Kasumi-1 (cell line): ENCODE results near the gene PRR14.

Source experiments
- DNase-seq, 2 experiments: peaks; one replicate each; lab custom pipeline; 2025; lab: John Stamatoyannopoulos, UW

PRR14 gene

DNA sequence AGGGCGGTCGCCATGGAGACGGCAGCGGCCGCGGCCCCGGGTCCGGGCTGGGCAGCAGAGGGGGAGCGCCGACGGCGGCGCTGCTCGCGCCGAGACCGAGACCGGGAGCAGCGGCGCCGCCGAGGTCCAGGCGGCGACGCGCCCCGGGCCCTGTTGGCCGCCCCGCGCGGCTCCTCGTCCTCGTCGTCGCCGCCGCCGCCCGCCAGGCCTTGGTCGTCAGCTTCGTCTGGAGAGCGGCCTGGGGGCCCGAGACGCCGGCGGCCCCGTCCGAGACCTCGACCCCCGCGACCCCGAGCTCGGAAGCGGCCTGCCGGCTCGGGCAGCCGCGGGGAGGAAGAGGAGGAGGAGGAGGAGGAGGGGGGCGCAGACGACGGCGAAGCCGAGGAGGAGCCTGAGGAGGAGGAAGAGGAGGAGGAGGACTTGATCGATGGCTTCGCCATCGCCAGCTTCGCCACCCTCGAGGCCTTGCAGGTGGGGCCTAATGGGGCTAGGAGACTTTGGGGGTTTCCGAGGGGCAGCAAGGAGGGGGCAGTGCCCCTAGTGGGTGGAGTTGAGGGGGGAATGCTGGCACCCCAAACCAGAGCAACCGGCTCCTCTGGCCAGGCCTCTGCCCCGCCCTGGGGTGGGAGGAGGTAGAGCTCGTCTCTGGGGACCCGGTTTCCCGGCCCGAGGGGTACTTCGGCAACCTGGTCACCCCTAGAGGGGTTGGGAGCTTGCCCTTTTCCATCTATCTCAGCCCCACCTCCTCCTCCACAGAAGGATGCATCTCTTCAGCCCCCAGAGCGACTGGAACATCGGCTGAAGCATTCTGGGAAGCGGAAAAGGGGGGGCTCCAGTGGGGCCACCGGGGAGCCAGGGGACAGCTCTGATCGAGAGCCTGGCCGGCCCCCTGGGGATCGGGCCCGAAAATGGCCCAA lies 9.0 kb downstream of the PRR14 start:
- no peak for DNase-seq

- DNase-seq = no peak
These were observed 9.9 kb downstream of the PRR14 start for GRCh38 chr16:30660424-30661261.

DNA sequence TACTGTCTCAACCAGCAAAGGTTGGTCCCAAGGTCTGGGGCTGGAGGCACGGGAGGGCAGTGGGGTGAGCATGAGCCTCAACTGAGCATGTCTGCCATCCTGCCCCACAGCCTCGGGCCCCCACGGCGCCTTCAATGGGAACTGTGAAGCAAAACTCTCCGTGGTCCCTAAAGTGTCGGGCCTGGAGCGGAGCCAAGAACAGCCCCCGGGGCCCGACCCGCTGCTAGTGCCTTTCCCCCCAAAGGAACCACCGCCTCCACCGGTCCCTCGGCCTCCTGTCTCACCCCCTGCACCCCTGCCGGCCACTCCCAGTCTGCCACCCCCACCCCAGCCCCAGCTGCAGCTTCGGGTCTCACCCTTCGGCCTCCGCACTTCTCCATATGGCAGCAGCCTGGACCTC lies 11.7 kb downstream of the PRR14 start:
- DNase-seq = no peak

- DNase-seq = no peak
These were observed 12.3 kb downstream of the PRR14 start for GRCh38 chr16:30663038-30663437.

DNA sequence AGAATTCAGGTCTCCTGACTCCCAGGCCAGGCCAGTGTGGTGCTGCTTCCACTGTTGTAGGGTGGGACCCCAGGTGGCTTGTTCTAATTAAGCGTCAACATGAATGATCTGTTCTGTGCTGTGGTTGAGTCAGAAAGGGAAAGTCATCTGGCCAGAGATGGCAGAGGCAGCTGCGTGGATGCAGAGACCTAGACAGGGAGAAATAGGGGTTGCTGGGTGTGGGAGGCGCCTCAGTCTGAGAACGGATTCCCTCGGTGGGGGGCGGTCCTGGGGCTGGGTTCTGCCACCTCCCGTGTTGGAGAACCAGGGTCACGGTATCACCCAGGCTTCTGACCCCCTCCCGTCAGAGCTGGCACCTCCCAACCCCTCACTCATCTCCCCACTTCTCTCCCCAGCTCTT lies 13.1 kb downstream of the PRR14 start:
- no peak for DNase-seq

DNA sequence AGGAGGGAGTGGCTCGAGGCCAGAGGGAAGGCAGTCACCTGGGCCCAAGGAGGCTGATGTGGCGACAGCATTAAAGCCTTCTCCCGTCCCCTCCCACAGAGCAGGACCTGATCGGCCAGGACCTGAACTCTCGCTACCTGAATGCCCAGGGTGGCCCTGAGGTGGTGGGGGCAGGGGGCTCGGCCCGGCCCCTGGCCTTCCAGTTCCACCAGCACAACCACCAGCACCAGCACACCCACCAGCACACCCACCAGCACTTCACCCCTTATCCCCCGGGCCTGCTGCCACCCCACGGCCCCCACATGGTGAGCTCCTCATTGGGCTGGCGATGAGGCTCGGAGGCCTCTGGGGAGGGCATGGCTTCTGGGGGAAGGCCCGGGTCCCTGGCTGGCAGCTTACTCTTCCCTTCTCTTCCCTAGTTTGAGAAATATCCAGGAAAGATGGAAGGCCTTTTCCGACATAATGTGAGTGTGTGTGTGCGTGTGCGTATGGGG lies 13.9 kb downstream of the PRR14 start:
- no peak for DNase-seq

GRCh38 chr16:30665155-30665829 lies 14.5 kb downstream of the PRR14 start:
- no peak for DNase-seq

DNA sequence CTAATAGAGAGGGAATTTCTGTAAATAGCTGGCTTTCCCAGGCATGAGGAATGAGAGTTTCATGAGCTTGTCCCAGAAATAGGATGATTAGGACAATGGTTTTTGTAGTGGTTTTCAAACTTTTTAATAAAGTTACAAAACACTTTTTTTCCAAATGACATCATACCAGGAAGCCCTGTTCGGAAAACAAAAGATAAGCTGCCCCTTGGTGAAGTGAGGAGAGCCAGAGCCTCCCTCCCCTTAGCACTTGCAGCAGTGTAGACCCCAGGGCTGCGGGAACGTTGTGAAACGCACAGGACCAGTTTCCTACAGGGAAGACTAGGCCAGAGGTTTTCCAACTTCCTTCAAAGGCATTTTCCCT lies 15.1 kb downstream of the PRR14 start:
- DNase-seq = no peak

DNA sequence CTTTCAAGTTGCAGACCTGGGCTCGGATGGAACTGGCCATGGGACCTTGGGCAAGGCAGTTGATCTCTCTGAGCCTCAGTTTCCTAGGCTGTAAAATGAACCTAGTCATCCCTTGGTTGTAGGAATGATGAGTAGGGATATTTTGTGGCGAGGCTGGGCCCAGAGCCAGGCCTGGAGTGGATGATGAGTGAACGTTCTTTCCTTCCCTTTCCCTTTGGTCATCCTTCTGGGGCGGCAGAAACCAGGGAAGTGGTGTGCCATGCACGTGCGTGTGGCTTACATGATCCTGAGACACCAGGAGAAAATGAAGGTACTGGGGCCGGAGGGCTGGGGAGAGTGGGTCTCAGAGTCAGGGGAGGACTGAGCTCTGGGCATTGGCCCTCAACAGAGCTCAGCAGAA lies 15.9 kb downstream of the PRR14 start:
- DNase-seq = no peak

DNA sequence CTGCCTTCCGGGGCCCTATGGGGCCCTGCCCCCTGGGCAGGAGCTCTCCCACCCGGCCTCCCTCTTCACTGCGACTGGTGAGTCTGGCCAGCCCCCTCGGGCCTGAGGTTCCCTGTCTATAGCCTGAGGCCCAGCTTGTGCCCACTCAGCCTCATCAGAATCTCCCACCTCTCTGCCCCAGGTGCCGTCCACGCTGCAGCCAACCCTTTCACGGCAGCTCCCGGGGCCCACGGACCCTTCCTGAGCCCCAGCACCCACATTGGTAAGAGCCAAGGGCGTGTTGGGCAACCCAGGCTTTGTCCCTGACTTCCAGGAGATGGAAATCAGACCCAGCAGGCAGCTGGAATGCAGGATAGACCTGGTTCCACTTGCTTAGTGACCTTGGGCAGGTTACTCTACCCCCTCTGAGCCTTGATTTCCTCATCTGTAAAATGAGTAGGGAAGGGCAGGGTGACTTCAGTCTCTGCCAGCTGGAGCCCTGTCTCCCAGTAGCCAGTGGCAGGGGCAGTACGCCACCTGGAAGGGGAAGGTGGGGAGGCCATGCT lies 16.7 kb downstream of the PRR14 start:
- no peak for DNase-seq

DNA sequence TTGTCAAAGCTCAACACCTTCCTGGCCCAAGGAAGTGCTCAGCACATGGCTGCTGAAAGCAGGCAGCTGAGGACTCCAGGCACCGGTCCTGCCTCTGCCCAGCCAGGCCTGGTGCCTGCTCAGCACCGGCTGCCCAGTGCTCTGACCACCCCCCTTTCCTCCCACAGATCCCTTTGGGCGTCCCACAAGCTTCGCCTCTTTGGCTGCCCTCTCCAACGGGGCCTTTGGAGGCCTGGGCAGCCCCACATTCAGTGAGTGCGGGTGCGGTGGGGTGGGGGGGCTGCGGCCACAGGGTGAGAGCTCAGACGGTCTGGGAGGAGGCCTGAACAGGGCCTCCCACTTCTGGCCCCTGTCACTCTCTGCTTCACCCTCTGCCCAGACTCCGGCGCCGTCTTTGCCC lies 17.6 kb downstream of the PRR14 start:
- DNase-seq = no peak

- no peak for DNase-seq
These were observed 18.5 kb downstream of the PRR14 start for GRCh38 chr16:30669026-30669902.

GRCh38 chr16:30669903-30670824 lies 19.4 kb downstream of the PRR14 start:
- no peak for DNase-seq

DNA sequence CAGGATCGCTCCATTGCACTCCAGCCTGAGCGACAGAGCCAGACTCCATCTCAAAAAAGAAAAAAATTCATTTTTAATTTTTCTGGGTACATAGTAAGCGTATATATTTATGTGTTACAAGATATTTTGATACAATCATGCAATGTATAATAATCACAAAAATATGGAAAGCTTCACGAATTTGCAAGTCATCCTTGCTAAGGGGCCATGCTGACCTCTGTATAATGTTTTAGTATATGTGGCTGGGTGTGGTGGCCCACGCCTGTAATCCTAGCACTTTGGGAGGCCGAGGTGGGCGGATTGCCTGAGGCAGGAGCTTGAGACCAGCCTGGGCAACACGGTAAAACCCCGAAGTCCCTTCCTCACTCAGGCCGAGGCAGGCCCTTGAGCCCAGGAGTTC lies 24.4 kb downstream of the PRR14 start:
- no peak for DNase-seq

DNA sequence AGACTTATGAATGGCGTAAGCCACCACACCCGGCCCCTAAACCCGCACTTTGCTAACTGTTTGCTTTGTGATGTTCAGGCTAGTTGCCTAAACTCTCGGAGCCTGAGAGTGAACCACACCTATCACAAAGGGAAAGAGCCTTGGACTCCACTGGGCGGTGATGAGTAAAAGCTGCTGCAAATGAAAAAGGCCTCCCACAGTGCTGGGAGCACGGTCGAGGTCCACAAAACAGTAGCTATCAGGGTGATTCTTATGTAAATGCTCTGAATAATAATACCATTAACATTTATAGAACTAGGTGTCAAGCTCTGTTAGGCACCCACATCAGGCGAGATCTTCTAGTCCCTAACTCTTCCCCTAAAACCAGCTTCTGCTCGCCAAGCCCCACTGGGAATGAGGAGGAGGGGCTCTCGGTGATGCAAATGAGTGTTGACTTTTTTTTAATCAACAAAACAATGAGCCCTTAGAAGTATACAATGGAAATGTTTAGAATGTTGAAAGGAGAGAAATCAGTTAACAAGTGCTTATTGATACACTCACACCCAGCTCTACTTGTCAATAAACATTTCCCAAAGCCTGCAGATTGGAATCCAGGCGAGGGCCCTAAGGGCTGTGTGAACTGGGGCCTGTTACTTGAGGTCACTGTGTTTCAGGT lies 27.3 kb downstream of the PRR14 start:
- DNase-seq = no peak

GRCh38 chr16:30678586-30678970 lies 27.8 kb downstream of the PRR14 start:
- DNase-seq = no peak

DNA sequence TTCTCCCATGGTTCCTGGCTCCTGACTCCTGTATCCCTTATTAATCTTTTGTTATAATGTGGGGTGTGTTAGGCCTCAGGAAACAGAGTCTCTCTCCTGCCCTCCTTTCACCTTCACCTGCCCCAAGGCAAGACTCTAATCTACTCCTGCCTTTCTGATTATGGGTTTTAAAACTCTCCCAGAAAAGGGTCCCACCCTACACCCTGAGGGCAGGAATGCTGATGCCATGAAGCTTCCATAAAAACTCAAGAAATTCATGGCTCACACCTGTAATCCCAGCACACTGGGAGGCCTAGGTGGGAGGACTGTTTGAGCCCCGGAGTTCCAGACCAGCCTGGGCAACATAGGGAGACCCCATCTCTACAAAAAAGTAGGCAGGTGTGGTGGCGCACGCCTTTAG lies 29.6 kb downstream of the PRR14 start:
- no peak for DNase-seq

- DNase-seq = no peak
These were observed 37.9 kb downstream of the PRR14 start for GRCh38 chr16:30688701-30689100.

DNA sequence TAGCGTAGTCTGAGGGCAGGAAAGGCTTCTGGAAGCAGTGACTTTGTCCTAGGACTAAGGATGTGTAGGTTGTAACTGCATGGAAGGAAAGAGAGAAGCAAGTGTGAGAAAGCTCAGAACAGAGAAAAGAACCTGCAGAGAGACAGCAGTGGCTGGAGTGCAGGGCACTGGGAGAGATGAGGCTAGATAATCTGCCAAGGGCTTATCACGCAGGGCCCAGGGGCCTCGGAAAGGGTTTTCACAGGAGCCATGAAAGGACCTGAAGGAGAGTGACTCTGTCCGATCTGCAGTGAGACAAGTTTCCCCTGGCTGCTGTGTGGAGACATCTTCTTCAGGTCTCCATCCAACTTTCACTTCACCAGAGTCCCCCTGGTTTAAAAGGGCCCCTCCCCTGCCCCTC lies 41.1 kb downstream of the PRR14 start:
- DNase-seq = no peak
